K562 (cell line): ENCODE data around the gene ARMC6. TPM values are rescaled to one million over a fixed set of nuclear protein-coding genes. Genes with fewer than 3 reads are reported as not detected.

Experiments used
- ARHGAP35 ChIP-seq: fragments of 450-650 bp; IDR thresholded peaks from 2 replicates; pipeline ENCODE4 v1.6.1; 2018; ENCODE audit not compliant: partially characterized antibody
- ASH1L ChIP-seq: fragments of 450-650 bp; IDR thresholded peaks from 2 replicates; pipeline ENCODE4 v1.6.1; 2018; ENCODE audit warnings: borderline replicate concordance, mild to moderate bottlenecking, low read depth; ENCODE audit not compliant: partially characterized antibody
- CAMTA2 ChIP-seq: fragments of 250-450 bp; sonication (Bioruptor Pico); conservative IDR thresholded peaks from 2 replicates; pipeline ENCODE4 v1.5.1; 2022
- CCNT2 ChIP-seq: IDR thresholded peaks from 2 replicates; pipeline ENCODE4 v1.6.1; 2011; ENCODE audit warnings: borderline replicate concordance, low read depth, mild to moderate bottlenecking, moderate library complexity, mixed read lengths, low read length; ENCODE audit not compliant: insufficient read length; ENCODE audit errors: extremely low read depth
- CHD2 ChIP-seq: IDR thresholded peaks from 2 replicates; pipeline ENCODE4 v1.6.1; 2011; ENCODE audit warnings: low read depth, low read length
- GMEB1 ChIP-seq: fragments of 250-450 bp; sonication (Bioruptor Pico); IDR thresholded peaks from 2 replicates; pipeline ENCODE4 v1.4.0; 2020; ENCODE audit warnings: mild to moderate bottlenecking
- GTF3C2 ChIP-seq: IDR thresholded peaks from 3 replicates; pipeline ENCODE4 v1.6.1; 2011; ENCODE audit warnings: borderline replicate concordance, mild to moderate bottlenecking, moderate library complexity; ENCODE audit not compliant: insufficient read length; ENCODE audit errors: extremely low read depth
- MCM7 ChIP-seq, 2 experiments: fragments of 450-650 bp; IDR thresholded peaks; 2 replicates each; pipeline ENCODE4 v1.6.1; 2016 to 2018
- MTF1 ChIP-seq: fragments of 250-450 bp; sonication (Bioruptor Pico); IDR thresholded peaks from 2 replicates; pipeline ENCODE4 v1.9.0; 2021; ENCODE audit warnings: moderate library complexity, mild to moderate bottlenecking, inconsistent platforms, borderline replicate concordance
- MYBL2 ChIP-seq, 2 experiments: fragments of 450-650 bp in 1 of 2; sonication (generic) in 1 of 2; formaldehyde crosslinking in 1 of 2; IDR thresholded peaks; 2 replicates each; pipeline versions ENCODE4 v1.6.1 to v1.8.1; 2017 to 2022; ENCODE audit warnings: borderline replicate concordance in 1 of 2, inconsistent platforms in 1 of 2, low read depth in 1 of 2, mild to moderate bottlenecking in 1 of 2, missing genetic modification reagents in 1 of 2, moderate library complexity in 1 of 2
- NELFE ChIP-seq: IDR thresholded peaks from 2 replicates; pipeline ENCODE4 v1.6.1; 2011; ENCODE audit warnings: mild to moderate bottlenecking; ENCODE audit not compliant: insufficient read depth, insufficient read length
- TAF1 ChIP-seq: IDR thresholded peaks from 2 replicates; pipeline ENCODE4 v1.6.1; 2011; ENCODE audit warnings: mild to moderate bottlenecking, low read length, moderate library complexity; ENCODE audit not compliant: insufficient read depth, control insufficient read depth, severe bottlenecking; ENCODE audit errors: extremely low read depth
- WHSC1 ChIP-seq: IDR thresholded peaks from one replicate; pipeline ENCODE4 v1.6.1; 2012; ENCODE audit warnings: low read length, control low read depth, inconsistent platforms
- ZBTB9 ChIP-seq: fragments of 450-650 bp; formaldehyde crosslinking; IDR thresholded peaks from 2 replicates; pipeline ENCODE4 v1.4.0; 2020; ENCODE audit warnings: mild to moderate bottlenecking, moderate library complexity
- polyA plus RNA-seq, 8 experiments: library from polyadenylated mRNA; depleted of rRNA in 4 of 8; stranded (reverse) in 5 of 8; unstranded in 3 of 8; fragments of >200 nt; fragmentation: Nextera tagmentation in 2 of 8; fragmentation: Illumina TruSeq in 1 of 8; extraction: Ambion mirVana in 2 of 8; extraction: Trizol in 1 of 8; gene quantifications; 2 replicates each; pipeline versions ENCODE4 v1.2.1 to v1.2.3, GENCODE V29; 2011 to 2014; ENCODE audit warnings: inconsistent platforms in 1 of 8, missing spikeins in 1 of 8
- total RNA-seq, 7 experiments: library from RNA; depleted of rRNA in 6 of 7; stranded (reverse); fragments of >200 nt in 6 of 7; fragmentation: Illumina TruSeq in 2 of 7; extraction: Trizol in 2 of 7; gene quantifications; 2 replicates each; pipeline versions ENCODE4 v1.2.1 to v1.2.3, GENCODE V29; 2011 to 2021; ENCODE audit warnings: low replicate concordance in 1 of 7
- TF ChIP-seq, protein P1 (sequence below), 2 experiments: fragments of 450-650 bp; IDR thresholded peaks; 2 replicates each; pipeline ENCODE4 v1.6.1; 2018; ENCODE audit warnings: mild to moderate bottlenecking in 2 of 2, low read depth in 1 of 2; ENCODE audit not compliant: partially characterized antibody in 2 of 2

The ARMC6 gene
- total and polyA plus RNA-seq, 9 of the 15 experiments (the other 6 are each of a cell fraction or from before 2014, with no cell fraction given): 2.1 to 93.4 (median 63.6) TPM

DNA sequence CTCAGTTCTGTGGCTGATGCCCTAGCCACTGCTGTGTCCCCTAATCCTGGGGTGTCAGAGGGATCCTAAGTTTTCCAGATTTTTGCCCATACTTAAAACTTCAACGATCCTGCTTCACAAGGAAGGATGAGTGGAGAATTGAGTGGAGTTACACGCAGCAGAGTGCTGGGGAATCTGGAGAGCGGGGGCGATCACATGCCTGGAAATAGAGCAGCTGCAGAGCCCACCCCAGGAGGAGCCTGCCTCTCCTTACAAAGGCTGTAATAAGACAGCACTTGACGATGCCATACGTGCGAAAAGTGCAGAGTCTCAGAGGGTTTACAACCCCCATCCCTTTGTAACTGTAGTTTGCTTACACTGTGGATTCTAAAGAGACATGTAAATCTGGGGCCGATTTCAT lies 40.7 kb upstream of the ARMC6 start (continued):
- TF ChIP-seq, protein P1, sequence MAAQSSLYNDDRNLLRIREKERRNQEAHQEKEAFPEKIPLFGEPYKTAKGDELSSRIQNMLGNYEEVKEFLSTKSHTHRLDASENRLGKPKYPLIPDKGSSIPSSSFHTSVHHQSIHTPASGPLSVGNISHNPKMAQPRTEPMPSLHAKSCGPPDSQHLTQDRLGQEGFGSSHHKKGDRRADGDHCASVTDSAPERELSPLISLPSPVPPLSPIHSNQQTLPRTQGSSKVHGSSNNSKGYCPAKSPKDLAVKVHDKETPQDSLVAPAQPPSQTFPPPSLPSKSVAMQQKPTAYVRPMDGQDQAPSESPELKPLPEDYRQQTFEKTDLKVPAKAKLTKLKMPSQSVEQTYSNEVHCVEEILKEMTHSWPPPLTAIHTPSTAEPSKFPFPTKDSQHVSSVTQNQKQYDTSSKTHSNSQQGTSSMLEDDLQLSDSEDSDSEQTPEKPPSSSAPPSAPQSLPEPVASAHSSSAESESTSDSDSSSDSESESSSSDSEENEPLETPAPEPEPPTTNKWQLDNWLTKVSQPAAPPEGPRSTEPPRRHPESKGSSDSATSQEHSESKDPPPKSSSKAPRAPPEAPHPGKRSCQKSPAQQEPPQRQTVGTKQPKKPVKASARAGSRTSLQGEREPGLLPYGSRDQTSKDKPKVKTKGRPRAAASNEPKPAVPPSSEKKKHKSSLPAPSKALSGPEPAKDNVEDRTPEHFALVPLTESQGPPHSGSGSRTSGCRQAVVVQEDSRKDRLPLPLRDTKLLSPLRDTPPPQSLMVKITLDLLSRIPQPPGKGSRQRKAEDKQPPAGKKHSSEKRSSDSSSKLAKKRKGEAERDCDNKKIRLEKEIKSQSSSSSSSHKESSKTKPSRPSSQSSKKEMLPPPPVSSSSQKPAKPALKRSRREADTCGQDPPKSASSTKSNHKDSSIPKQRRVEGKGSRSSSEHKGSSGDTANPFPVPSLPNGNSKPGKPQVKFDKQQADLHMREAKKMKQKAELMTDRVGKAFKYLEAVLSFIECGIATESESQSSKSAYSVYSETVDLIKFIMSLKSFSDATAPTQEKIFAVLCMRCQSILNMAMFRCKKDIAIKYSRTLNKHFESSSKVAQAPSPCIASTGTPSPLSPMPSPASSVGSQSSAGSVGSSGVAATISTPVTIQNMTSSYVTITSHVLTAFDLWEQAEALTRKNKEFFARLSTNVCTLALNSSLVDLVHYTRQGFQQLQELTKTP (IDR thresholded peaks at IDR 0.05; ENCODE audit: low read depth in 1 of 2, partially characterized antibody in 2 of 2): no peak
- TF ChIP-seq WHSC1 (no peak), NELFE (no peak), GMEB1 (no peak), CHD2 (no peak), ASH1L (no peak), ZBTB9 (no peak), MTF1 (CRISPR knock-in tag) (no peak), MCM7 (IDR thresholded peaks at IDR 0.05) (no peak), GTF3C2 (no peak), CCNT2 (no peak), CAMTA2 (CRISPR knock-in tag) (no peak), TAF1 (no peak), ARHGAP35 (no peak), MYBL2 (IDR thresholded peaks at IDR 0.05; ENCODE audit: low read depth) (no peak), MYBL2 (CRISPR knock-in tag; IDR thresholded peaks at IDR 0.05; ENCODE audit: borderline replicate concordance) (no peak)
